ENCODE data around the gene ATG9B.

ATG9B gene

DNA sequence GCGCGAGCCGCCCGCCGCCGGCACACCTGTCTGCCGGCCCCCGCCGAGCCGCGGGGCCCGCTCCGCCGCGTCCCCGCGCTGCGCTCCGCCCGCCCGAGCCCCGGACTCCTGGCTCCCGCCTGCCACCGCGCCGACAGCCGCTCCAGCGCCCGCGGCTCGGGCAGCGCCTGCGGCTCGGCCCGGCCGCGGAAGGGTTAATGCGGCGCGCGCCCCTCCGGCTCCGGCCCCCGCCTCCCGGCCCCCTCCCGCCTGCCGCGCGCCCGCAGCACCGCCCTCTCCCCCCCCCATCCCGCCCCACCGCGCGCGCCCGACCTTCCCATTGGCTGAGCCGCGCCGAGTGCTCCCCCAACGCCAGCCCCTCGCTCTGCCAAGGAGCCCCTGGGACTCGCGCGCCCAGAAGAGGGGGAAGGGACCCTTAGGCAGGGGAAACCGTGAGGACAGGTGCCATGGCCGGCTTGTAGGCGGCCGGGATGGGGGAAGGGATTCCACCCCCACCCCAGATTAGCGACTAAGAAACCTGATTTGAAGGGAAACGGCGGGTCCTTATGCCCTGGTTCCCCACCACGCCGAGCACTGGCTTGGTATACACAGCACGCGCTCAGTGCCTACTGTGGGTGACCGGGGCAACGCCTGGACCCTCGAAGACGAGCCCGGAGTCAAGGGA lies 46.0 kb downstream of the ATG9B start, which contains the start of gene KCNH2:
Gene KCNH2, minus strand, starts transcription at position 196 of the 664 bp plus-strand sequence. CDS start 408 bp downstream, outside the sequence.
- no peak for DNase-seq (ENCODE audit: low spot score)

DNA sequence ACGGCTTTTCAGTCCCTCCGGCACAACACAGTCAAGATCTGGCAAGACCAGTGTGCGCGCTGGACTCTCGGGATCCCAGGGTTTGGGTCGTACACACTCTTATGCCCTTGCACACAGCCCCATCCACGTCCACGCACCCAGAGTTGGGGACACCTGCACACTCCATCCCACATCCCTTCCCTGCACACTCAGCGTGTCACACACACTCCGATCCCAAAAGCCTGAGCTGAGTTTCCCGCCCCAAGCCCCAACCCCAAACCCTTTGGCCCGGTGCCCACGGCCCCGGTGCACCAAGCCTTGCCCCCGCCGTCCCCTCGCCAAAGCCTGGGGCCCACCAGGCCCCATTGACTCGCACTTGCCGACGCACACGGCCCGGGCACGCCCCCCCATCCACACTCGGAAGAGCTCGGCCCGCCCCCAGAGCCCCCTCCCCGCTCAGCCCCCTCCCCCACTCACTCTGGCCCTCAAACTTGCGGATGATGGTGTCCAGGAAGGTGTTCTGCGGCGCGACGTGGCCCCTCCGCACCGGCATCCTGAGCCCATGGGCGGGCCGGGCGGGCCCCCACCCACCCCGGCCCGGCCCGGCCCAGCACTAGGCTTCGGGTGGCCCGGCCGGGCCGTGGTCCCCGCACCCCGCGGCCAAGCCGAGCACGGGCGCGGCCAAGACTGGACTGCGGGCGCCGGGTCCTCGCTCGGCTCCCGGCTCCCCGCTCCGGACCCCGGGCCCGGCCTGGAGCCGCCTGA lies 46.7 kb downstream of the ATG9B start:
- DNase-seq (ENCODE audit: low spot score), result no peak

DNA sequence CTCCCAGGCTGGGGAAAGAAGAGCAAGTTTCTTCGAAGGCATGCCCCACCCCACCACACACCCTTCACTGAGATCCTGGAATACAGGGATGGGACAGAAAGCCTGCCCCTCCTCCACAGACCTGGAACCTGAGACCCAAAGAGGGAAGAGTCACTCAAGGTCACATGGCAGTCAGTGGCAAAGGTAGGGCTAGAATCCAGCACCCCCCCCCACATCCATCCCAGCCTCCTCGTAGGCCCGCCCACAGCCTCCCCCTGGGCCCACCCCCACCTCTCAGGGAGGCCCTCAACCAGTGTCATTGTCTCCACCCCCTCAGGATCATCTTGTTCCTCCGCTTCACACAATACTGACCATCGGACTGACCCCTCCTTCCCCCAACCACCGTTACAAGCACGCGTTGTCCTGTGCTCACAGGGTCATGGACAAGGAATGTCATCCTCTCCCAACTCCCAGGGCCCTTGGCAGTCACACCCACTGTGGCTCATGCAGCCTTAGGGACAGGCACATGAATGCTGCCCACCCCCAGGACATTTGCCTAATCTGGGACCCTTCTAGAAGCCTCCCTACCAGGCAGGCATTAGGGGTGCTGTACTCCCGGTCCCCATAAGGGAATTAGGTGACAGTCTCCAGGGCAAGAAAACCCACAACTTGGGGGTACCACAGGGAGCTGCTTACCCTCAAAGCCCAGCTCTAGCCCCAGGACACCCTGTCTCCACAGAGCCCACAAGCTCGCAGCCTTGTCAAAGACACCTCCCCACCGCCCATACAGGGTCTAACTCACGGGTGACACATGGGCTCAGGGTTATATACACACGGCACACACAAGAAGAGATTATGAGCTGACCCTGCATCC lies 47.5 kb downstream of the ATG9B start:
- no peak for DNase-seq (ENCODE audit: low spot score)

DNA sequence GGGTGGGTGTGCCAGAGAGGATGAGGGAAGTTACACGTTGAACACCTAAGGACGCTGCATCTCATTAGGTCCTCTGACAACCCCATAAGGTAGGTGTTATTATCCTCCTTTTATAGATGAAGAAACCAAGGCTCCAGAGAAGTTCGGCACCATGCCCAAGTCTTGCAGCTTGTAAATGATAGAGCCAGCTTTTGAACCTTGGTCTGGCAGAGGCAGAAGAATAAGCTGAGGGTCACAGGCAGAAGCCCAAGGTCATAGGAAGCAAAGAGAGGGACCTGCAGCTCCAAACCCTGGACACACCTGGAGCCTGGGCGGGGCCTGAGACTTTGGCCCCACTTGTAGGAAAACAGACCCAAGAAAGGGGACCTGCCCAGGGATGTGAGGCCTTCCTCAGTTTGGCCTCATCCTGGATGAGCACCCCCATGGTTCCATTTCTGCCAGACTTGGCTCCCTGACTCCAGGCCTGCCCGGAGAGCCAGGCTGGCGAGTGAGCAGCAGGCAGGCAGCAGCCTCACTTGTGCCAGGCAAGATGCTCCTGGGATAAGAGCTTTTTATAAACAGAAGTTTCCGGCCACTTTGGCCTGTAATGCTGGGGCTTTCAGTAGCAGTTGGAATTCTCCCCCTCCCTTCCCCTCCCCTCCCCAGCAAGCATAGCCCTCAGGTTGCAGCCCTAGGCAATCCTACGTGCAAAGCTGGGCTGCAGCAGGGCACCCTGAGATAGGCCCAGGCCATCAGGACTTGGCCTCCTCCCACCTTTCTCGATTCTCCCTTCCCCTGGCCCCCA lies 48.6 kb downstream of the ATG9B start:
- no peak for DNase-seq (ENCODE audit: low spot score)

DNA sequence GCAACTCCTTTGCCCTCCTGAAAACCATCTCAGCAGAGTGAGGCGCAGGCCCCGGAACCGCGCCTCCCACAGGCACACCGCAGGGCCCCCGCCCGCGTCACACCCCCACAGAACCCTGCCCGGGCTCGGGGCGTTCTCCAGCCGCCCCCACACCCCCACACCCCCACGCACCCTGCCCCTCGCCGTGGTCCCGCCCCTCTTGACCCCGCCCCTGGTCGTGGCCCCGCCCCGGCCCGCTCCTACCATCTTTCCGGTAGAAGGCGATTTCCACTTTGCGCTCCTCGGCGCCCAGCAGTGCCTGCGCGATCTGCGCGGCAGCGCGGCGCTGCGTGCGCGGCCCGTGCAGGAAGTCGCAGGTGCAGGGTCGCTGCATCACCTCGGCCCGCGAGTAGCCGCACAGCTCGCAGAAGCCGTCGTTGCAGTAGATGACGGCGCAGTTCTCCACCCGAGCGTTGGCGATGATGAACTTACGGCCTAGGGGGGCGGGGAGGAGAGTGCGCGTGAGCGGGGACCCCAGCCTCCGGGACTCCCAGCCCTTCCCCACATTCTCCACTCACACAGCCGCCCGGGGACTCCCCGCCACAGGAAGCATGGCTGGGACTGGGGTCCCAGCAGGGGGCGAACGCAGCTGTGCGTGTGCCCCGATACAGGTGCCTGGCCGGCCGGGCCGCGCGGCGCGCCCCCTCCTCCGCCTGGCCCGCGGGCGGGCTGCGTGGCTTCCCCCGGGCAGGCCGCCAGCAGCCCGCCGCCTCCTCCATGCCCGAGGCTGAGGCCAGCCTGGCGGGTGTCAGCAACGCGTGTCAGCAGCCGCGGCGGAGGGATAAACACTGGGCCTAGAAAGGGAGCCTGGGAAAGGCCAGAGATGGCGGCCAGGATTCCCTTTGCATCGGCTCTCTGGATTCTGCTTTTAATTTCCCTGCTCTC lies 49.6 kb downstream of the ATG9B start:
- DNase-seq (ENCODE audit: low spot score), result no peak

DNA sequence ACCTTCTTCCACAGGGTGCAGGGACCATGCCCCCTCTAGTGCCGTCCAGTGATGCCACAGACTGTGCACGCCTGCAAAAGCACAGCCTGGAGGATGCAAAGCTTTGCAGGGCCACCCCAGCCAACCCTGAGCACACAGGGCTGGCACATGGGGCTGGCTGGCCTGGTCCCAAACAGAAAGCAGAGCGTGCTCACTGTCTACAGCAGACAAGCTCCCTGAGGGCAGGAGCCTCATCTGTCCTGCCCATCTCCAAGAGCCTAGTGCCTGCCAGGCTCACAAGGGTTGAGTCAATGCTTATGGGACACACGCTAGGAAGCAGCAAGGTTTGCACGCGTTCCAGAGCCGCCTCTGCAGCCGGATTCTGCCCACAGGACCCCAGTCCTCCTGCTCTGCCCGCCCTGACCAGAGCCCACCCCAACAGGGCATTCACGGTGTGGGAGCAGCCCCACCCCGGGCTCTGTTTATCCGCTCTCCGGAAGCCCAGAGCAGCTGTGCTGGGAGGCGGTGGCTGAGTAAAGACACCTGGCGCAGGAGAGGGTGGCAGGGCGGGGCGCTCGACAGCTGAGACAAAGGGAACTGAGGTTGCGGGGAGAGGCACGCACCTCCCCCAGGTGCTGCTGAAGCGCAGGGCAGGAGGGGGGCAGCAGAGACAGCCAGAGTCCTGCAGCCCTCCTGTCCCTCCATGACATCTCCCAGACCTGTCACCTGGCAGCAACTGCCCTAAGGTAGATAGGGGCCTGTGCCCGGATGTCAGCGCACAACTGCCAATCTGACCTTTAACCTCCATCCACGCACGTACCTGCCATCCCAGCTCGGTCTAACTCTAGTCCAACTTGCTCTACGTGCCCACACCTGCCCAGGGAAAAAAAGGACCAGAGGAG lies 50.5 kb downstream of the ATG9B start:
- DNase-seq (ENCODE audit: low spot score), result no peak

DNA sequence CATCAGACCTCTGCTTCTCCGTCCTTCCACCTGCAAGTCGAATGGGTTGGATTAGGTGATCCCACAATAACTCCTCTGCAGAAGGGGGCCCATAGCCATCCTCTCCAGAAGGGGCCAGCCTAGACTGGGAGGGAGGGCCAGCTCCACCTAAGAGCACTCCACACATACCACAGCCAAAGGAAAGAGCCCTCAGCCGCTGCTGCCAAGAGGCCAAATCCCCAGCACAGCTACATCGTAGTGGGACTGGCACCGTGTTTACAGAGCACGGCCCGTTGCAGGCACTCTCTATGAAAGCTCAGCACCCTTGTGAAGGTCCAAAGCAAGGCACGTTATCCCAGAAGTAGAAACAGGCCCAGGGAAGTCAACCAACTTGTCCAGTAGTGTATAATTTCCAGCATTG lies 51.6 kb downstream of the ATG9B start:
- no peak for DNase-seq (ENCODE audit: low spot score)

DNA sequence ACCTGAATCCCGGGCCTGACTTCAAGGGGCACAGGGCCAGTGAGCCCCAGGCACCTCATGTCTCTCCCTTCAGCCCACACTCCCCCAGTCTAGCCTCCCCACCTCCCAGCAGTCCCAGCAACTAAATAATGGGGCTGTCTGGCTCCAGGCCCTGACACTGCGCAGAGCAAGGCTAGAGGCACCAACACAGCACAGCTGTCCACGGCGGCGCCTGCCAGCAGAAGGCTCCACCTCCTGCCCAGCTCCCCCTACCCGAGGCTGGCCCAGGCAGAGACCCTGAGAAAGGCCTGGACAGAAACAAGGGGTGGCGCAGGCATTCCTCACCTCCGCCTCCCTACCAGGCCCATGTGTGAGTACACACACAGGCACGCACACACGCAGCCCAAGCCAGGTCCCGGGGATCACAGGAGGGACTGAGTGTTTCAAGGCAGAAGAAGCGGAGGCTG lies 52.2 kb downstream of the ATG9B start:
- DNase-seq (ENCODE audit: low spot score), result no peak

DNA sequence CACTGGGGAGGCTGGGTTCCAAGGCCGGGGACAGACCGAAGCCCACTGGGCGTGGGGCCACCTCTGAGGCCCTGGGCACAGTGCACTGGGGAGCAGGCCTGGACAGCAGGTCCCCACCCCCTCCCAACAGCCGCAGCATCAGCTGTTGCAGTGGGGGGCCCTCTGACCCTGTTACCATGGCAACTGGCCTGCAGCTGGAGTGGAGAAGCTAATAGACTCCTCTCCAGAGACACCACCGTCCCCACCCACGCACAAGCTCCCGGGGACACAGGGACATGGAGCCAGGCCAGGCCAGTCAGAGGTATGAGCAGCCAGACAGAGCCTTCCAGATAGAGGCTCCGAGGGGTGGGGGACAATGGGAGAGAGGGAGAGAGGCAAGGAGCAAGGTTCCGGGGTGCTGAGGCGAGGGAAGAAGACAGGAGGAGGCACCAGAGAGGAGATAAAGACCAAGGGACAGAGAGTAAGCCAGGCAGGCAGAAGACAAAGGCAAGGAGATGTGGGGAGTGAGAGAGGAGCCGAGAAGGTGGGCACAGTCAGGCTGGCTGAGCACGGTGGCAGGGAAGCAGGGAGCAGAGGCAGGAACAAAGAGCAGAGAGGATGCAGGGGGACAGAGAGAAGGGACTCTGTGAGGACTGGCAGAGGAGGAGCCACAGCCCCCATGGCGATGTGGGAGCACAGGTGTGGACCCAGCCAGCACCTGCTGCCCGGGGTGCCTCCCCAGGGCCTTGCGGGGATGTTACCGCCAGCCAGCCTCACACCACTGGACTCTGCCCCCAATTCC lies 52.9 kb downstream of the ATG9B start:
- DNase-seq (ENCODE audit: low spot score), result no peak

DNA sequence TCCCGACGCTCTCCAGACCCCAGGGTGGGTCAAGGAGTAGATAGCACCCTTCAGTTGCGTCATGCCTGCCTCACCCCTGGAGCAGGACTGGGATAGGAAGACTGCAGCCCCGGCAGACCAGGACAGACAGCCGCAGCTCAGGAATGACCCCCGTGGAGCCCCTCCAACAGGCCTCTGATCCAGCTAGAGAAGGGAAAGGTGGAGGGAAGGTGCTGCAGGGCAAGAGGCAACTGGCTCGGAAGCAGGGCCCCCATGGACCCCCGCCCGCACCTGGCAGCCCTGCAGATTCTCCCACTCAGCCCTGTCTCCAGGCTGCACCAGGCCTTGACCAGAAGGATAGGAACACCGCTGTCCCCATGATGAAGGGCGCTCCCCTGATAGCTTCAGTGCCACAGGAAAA lies 53.9 kb downstream of the ATG9B start:
- no peak for DNase-seq (ENCODE audit: low spot score)

DNA sequence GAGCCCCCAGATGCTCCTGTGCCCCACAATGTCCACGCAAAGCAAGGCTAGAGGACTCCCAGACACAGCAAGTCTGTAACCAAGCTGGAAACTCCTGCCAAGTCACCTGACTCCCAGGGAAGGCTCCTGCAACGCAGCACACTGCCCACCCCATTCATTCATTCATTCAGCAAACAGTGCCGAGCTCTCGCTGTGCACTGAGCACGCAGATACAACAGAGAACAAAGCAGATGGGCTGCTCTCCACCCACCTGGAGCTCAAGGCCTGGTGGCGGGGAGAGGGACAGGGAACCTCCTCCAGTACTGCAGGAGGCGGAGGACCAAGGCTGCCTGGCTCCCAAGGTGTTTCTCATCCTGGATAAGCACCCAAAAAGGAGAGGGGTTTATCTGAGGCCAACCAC lies 54.8 kb downstream of the ATG9B start:
- DNase-seq (ENCODE audit: low spot score), result no peak

DNA sequence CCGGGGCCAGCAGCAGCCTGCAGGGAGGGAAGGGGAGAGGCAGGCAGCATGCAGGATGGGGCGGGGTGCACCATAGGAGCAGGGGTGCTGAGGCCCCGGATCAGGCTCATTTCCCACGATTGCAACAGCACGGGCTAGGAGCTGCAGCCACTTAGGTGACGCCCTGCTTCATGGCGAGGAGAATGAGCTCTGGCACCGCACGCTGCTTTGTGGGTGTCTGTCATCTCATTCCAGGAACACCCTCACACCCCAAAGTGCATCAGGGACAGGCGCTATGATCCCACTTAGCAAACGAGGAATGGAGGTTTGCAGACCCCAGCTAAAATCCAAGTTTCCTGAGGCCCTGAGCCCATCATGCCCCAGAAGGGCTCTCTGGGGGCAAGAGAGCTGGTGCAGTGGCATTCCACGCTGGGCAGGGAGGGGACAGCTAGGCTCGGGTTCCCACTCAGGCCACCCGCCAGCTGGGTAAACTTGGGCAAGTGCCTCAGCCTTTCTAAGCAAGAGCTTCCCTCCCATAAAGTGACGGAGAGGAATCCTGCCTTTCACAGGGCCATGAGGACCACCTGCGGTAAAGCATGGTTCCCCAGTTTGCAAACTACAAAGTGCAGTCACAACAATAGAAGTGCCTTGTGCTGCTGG lies 55.4 kb downstream of the ATG9B start:
- no peak for DNase-seq (ENCODE audit: low spot score)

DNA sequence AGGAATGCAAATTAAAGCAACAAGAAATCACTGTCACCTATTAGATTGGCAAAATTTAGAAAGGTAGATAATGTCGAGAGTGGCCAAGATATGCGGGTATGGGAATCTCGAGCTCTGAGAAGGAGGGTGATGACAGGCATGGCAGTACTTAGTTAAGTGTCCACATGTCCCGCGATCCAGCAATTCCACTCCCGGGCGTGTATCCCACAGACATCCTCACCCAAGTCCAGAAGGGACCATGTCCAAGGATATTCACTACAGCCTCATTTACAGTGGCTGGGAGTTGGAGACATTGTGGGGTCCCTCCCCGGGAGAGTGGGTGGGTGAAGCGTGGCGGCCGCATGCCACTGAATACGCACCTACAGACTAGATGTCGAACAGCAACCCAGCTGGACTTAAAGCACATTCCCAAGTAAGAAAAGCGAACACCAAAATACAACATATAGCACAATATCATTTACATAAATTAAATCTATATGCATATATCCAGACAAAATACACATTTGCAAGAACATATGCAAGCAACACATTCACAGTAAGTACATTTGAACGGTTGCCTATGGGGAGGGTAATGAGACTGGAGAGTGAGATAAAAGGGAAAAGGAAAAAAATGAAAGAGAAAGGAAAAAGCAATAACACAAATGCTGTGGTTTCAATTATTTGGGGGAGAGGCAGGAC lies 56.1 kb downstream of the ATG9B start:
- no peak for DNase-seq (ENCODE audit: low spot score)

DNA sequence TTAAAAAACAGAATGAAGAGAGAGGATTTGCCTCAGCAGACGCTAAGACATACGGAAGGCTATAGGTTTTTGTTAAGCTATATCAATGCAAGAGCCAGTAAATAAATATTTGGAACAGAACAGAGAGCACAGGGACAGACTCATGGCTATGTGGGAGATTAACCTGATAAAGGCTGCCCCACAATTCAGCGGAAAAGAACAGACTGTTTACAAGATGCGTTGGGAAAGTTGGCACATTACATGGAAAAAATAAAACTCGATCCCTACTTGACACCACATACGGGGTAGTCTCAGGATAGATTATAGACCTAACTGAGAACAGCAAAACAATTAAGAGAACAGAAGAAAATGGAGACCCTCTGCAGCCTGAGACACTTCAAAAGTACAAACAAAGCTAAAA lies 56.9 kb downstream of the ATG9B start:
- no peak for DNase-seq (ENCODE audit: low spot score)

DNA sequence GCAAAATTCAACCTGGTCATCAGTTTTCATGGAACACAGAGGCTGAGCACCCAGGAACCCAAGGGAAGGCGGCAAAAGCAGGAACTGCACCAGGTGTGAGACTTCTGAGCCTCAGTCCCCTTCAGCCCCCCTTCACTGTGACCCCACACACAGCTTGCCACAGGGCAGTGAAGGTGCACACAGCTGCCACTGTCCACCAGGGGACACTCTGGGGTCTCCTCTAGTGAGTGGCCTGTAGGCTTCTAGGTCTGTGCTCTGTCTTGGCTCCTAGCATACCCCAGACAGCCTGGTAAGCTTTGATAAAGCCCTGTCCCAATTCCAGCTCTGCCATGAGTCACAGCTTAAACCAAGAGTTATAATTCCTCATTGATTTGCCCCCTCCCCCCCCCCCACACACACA lies 58.3 kb downstream of the ATG9B start:
- DNase-seq (ENCODE audit: low spot score), result no peak

DNA sequence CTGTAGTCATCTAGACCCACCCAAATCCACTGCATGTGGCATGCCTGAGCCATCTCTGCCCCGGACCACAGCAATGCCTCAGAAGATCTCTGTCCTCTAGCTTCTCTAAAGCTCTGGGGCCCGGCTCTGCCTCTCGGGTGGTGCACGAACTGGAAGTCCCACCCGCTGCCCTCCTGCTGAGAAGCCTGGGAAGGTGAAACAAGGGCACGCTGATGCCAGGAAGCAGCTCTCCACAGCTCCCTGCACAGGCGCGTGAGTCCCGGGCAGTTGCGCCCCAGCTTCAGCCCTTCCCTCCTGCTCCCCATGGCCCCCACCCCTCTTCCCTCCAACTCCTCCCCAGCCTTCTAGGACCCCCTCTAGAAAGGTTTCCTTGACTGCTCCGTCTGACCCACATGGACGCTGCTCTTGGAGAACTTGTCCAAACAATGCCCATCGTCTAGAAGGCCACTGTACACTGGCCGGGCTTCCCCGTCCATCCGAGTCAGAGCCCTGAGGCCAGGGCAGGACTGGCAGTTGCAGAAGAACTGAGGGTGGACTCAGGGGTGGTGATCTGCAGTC lies 58.9 kb downstream of the ATG9B start:
- DNase-seq (ENCODE audit: low spot score), result no peak

Data from hepatic stellate cell (primary cell).